CD14-positive monocyte (primary cell): ENCODE measurements around the gene GOLGA6L1. TPM values are rescaled to one million over a fixed set of nuclear protein-coding genes. Genes with fewer than 3 reads are reported as not detected.
A peak's percentile ranks its signal among the peaks of the same experiment; 100 is the strongest.
"Not testable (repeated sequence)": the region's sequence is repeated elsewhere in the genome, so short reads cannot be mapped to it uniquely, and the experiment has no call there.

Experiments used
- DNase-seq, 3 donors: peaks; one replicate each; pipeline ENCODE4 v3.0.0-alpha.2; 2011 to 2022
- H2AFZ ChIP-seq: 2 replicates; pipeline ENCODE4 v1.6.0; 2012; ENCODE audit warnings: mild to moderate bottlenecking, low read depth, low read length, inconsistent platforms; ENCODE audit not compliant: insufficient read depth, poor library complexity, severe bottlenecking
- H3K27ac ChIP-seq, 2 donors: 1 replicate in 1 of 2; 2 replicates in 1 of 2; pipeline ENCODE4 v1.5.1; 2012 to 2013; ENCODE audit warnings: low read length in 2 of 2, control low read depth in 1 of 2, inconsistent platforms in 1 of 2, low read depth in 1 of 2, mild to moderate bottlenecking in 1 of 2
- H3K27me3 ChIP-seq, 2 donors: one replicate each; pipeline versions ENCODE4 v1.6.0 to v1.6.1; 2011 to 2013; ENCODE audit warnings: low read length in 2 of 2; ENCODE audit not compliant: control insufficient read depth in 2 of 2, insufficient read depth in 2 of 2
- H3K36me3 ChIP-seq, 2 donors: replicated peaks in 1 of 2; 1 replicate in 1 of 2; 2 replicates in 1 of 2; pipeline versions ENCODE4 v1.5.1 to v1.6.1; 2012 to 2013; ENCODE audit warnings: low read length in 2 of 2, control low read depth in 1 of 2, inconsistent platforms in 1 of 2, mild to moderate bottlenecking in 1 of 2; ENCODE audit not compliant: insufficient read depth in 2 of 2, control insufficient read depth in 1 of 2
- H3K4me1 ChIP-seq, 2 donors: 1 replicate in 1 of 2; 2 replicates in 1 of 2; pipeline versions ENCODE4 v1.5.1 to v1.6.1; 2012 to 2013; ENCODE audit warnings: low read length in 2 of 2, control low read depth in 1 of 2, inconsistent platforms in 1 of 2, mild to moderate bottlenecking in 1 of 2, moderate library complexity in 1 of 2; ENCODE audit not compliant: insufficient read depth in 2 of 2, control insufficient read depth in 1 of 2
- H3K4me2 ChIP-seq: replicated peaks from 2 replicates; pipeline ENCODE3; 2012; ENCODE audit warnings: low read length, moderate library complexity, mild to moderate bottlenecking; ENCODE audit not compliant: poor library complexity, severe bottlenecking; ENCODE audit errors: extremely low read depth
- H3K4me3 ChIP-seq, 3 experiments: fragments of 200-600 bp in 1 of 3; sonication (generic) in 1 of 3; replicated peaks in 1 of 3; 1 replicate in 2 of 3; 2 replicates in 1 of 3; pipeline ENCODE4 v1.5.1; 2011 to 2013; ENCODE audit warnings: low read length in 3 of 3, mild to moderate bottlenecking in 3 of 3, control low read depth in 2 of 3, low read depth in 2 of 3, inconsistent platforms in 1 of 3, moderate library complexity in 1 of 3
- H3K79me2 ChIP-seq: 2 replicates; pipeline ENCODE4 v1.6.0; 2012; ENCODE audit warnings: mild to moderate bottlenecking, control low read depth, inconsistent platforms, low read length, moderate library complexity; ENCODE audit not compliant: insufficient read depth
- H3K9ac ChIP-seq: 2 replicates; pipeline ENCODE4 v1.6.0; 2017; ENCODE audit warnings: low read length, mild to moderate bottlenecking; ENCODE audit not compliant: insufficient read depth, poor library complexity, severe bottlenecking
- H3K9me3 ChIP-seq, 2 donors: replicated peaks in 1 of 2; 1 replicate in 1 of 2; 2 replicates in 1 of 2; pipeline versions ENCODE4 v1.5.1 to v1.6.1; 2012 to 2013; ENCODE audit warnings: low read length in 2 of 2, control low read depth in 1 of 2; ENCODE audit not compliant: control insufficient read depth in 1 of 2, insufficient read depth in 1 of 2
- H4K20me1 ChIP-seq: 2 replicates; pipeline ENCODE4 v1.6.0; 2012; ENCODE audit warnings: mild to moderate bottlenecking, low read length, control low read depth, moderate library complexity; ENCODE audit not compliant: insufficient read depth
- H3K27ac Mint-ChIP-seq, 7 donors: one replicate each; pipeline ENCODE4 v1.8.0; 2020; ENCODE audit warnings: mild to moderate bottlenecking in 7 of 7, mixed read lengths in 7 of 7, moderate library complexity in 6 of 7, inconsistent platforms in 2 of 7
- H3K27me3 Mint-ChIP-seq, 3 donors: one replicate each; pipeline ENCODE4 v1.8.0; 2021 to 2022; ENCODE audit warnings: low read depth in 3 of 3, mild to moderate bottlenecking in 3 of 3, mixed read lengths in 3 of 3, moderate library complexity in 3 of 3, inconsistent platforms in 1 of 3
- H3K36me3 Mint-ChIP-seq, 2 donors: one replicate each; pipeline ENCODE4 v1.8.0; 2020; ENCODE audit warnings: mixed read lengths in 2 of 2, inconsistent platforms in 1 of 2, mild to moderate bottlenecking in 1 of 2
- H3K4me1 Mint-ChIP-seq: one replicate; pipeline ENCODE4 v1.8.0; 2020; ENCODE audit warnings: mild to moderate bottlenecking, mixed read lengths
- H3K4me3 Mint-ChIP-seq, 2 donors: one replicate each; pipeline ENCODE4 v1.8.0; 2020; ENCODE audit warnings: mild to moderate bottlenecking in 2 of 2, mixed read lengths in 2 of 2, moderate library complexity in 1 of 2
- H3K9me3 Mint-ChIP-seq, 7 donors: one replicate each; pipeline ENCODE4 v1.8.0; 2020 to 2022; ENCODE audit warnings: mixed read lengths in 7 of 7, mild to moderate bottlenecking in 6 of 7, moderate library complexity in 6 of 7, inconsistent platforms in 2 of 7
- WGBS: methylation state at CpG from one replicate; pipeline ENCODE4 v1.1.5; 2013; ENCODE audit warnings: missing lambda C conversion rate; ENCODE audit not compliant: insufficient coverage; 5-methylcytosine and 5-hydroxymethylcytosine counted together
- intact Hi-C, 2 donors: fragments of 100-400 bp; cut with micrococcal nuclease; formaldehyde crosslinking; loops; one replicate each; pipeline versions ENCODE4 v1.15.0 to v1.15.1; 2023
- polyA minus RNA-seq: library from RNA; depleted of rRNA, polyadenylated mRNA; stranded (reverse); fragments of >200 nt; gene quantifications from 2 replicates; pipeline ENCODE4 v1.2.3, GENCODE V29; 2012
- polyA plus RNA-seq, 3 donors: library from polyadenylated mRNA; depleted of rRNA in 1 of 3; unstranded in 2 of 3; stranded (reverse) in 1 of 3; fragments of 300-500 nt in 2 of 3; fragments of >200 nt in 1 of 3; fragmentation: Illumina TruSeq in 2 of 3; gene quantifications; 1 replicate in 2 of 3; 2 replicates in 1 of 3; pipeline ENCODE4 v1.2.3, GENCODE V29; 2012 to 2021
- total RNA-seq, 12 experiments: library from RNA in 1 of 12; stranded (reverse) in 1 of 12; fragments of 120-200 nt in 1 of 12; gene quantifications; one replicate each; pipeline ENCODE4 v1.2.4 and lab custom pipeline; 2013 to 2026; ENCODE audit warnings: mixed read lengths in 6 of 12, inconsistent platforms in 1 of 12

GOLGA6L1 gene
- not detected for total RNA-seq (2013)
- polyA plus RNA-seq (not detected), polyA minus RNA-seq (not detected in 2 replicates), total RNA-seq (lab: John Stamatoyannopoulos, UW) (0 to 0.12 (median 0) reads per million in 11 experiments)

- H3K4me1 Mint-ChIP-seq, H3K36me3 ChIP-seq, H3K9ac ChIP-seq, H3K4me3 Mint-ChIP-seq, H3K79me2 ChIP-seq, H3K4me2 ChIP-seq, H3K36me3 Mint-ChIP-seq, H3K27me3 Mint-ChIP-seq, intact Hi-C loops, H3K27ac ChIP-seq, H3K27ac Mint-ChIP-seq, DNase-seq, H4K20me1 ChIP-seq, H3K9me3 Mint-ChIP-seq, H3K4me3 ChIP-seq, H2AFZ ChIP-seq, H3K4me1 ChIP-seq, H3K9me3 ChIP-seq, H3K27me3 ChIP-seq: not testable (repeated sequence)
- no CpG with 5 or more reads among the region's 7 CpGs for WGBS
Measured at GRCh38 chr15:23136722-23137121, at the start of gene GOLGA6L1. Gene GOLGA6L1, minus strand, starts transcription at chr15:23136822. Its CDS starts 91 bp downstream, at chr15:23136731.

- H4K20me1 ChIP-seq, H3K4me3 ChIP-seq, H3K4me1 ChIP-seq, H3K9ac ChIP-seq, H3K9me3 Mint-ChIP-seq, intact Hi-C loops, H3K36me3 ChIP-seq, H3K4me3 Mint-ChIP-seq, DNase-seq, H3K79me2 ChIP-seq, H2AFZ ChIP-seq, H3K4me1 Mint-ChIP-seq, H3K27ac Mint-ChIP-seq, H3K36me3 Mint-ChIP-seq, H3K4me2 ChIP-seq, H3K27ac ChIP-seq, H3K9me3 ChIP-seq: not testable (repeated sequence)
- no CpG with 5 or more reads among the region's 11 CpGs for WGBS
- H3K27me3 ChIP-seq = peaks cover 0 to 11% of the 10 kb centered on the region in 2 donors
- peaks cover 7 to 17% (median 13%) of the 10 kb centered on the region in 3 donors for H3K27me3 Mint-ChIP-seq
Measured at GRCh38 chr15:23181201-23181600, 44.6 kb upstream of the GOLGA6L1 start.

GRCh38 chr15:23180547-23180927 is 43.9 kb upstream of the GOLGA6L1 start:
- H3K4me2 ChIP-seq, H3K36me3 ChIP-seq, DNase-seq, H3K9ac ChIP-seq, H3K4me3 ChIP-seq, H2AFZ ChIP-seq, intact Hi-C loops, H3K4me1 ChIP-seq, H3K36me3 Mint-ChIP-seq, H3K27ac ChIP-seq, H3K27ac Mint-ChIP-seq, H3K79me2 ChIP-seq, H3K4me1 Mint-ChIP-seq, H3K9me3 Mint-ChIP-seq, H4K20me1 ChIP-seq, H3K9me3 ChIP-seq: not testable (repeated sequence)
- H3K27me3 Mint-ChIP-seq = peaks cover 7 to 17% (median 13%) of the 10 kb centered on the region in 3 donors
- H3K4me3 Mint-ChIP-seq = peak overlapping the region in 1 of 2 donors; percentile 87
- peaks cover 0 to 11% of the 10 kb centered on the region in 2 donors for H3K27me3 ChIP-seq
- WGBS = 62% methylated on average over 2 of the region's 16 CpGs

- DNase-seq, H3K9me3 Mint-ChIP-seq, H3K27ac ChIP-seq, H3K27ac Mint-ChIP-seq, H3K9me3 ChIP-seq, H4K20me1 ChIP-seq, H3K9ac ChIP-seq, H3K36me3 ChIP-seq, H3K36me3 Mint-ChIP-seq, intact Hi-C loops, H3K4me3 ChIP-seq, H3K4me2 ChIP-seq, H3K4me1 ChIP-seq, H3K4me1 Mint-ChIP-seq, H3K79me2 ChIP-seq, H2AFZ ChIP-seq: not testable (repeated sequence)
- 15% methylated on average over 12 of the region's 67 CpGs for whole genome bisulfite sequencing
- peaks cover 7 to 17% (median 13%) of the 10 kb centered on the region in 3 donors for H3K27me3 Mint-ChIP-seq
- peaks cover 0 to 11% of the 10 kb centered on the region in 2 donors for H3K27me3 ChIP-seq
- H3K4me3 Mint-ChIP-seq = peak overlapping the region in 1 of 2 donors; percentile 87
Measured at GRCh38 chr15:23179768-23180546, 43.3 kb upstream of the GOLGA6L1 start.
